ENCODE results near the gene CHAD.

The CHAD gene

GRCh38 chr17:50432125-50432762 is 36.4 kb downstream of the CHAD start:
- H3K9me2 ChIP-seq (replicated peaks; ENCODE audit: control insufficient read depth, low read length): no peaks in the 10 kb centered on the region
- no peaks in the 10 kb centered on the region for H4K20me1 ChIP-seq (ENCODE audit: control insufficient read depth, insufficient read depth, low read depth, low read length)
- no peak overlapping the region for H3K4me2 ChIP-seq (ENCODE audit: low read length)
- H3K79me2 ChIP-seq (ENCODE audit: control insufficient read depth, low read length): no peaks in the 10 kb centered on the region
- H3F3A ChIP-seq (ENCODE audit: control insufficient read depth, insufficient read depth): no peaks in the 10 kb centered on the region
- H3K4me3 ChIP-seq (ENCODE audit: low read length): no peak overlapping the region
- no peaks in the 10 kb centered on the region for H3K9me3 ChIP-seq (ENCODE audit: control insufficient read depth, insufficient read depth, low read length)
- H3K27ac ChIP-seq (ENCODE audit: low read depth, low read length): no peak overlapping the region
- no peaks in the 10 kb centered on the region for H3K27me3 ChIP-seq (ENCODE audit: control insufficient read depth, low read length)
- no peaks in the 10 kb centered on the region for H3K36me3 ChIP-seq (ENCODE audit: control insufficient read depth, low read length)
- TF ChIP-seq EZH2phosphoT487 (IDR thresholded peaks at IDR 0.05; ENCODE audit: borderline replicate concordance, low read length) (no peak), CTCF (IDR thresholded peaks at IDR 0.05; ENCODE audit: low read depth, low read length, poor library complexity, severe bottlenecking) (no peak)
- H3K4me1 ChIP-seq (ENCODE audit: control insufficient read depth, low read length): peaks cover 7% of the 10 kb centered on the region

GRCh38 chr17:50430821-50431618 is 37.7 kb downstream of the CHAD start:
- H3K79me2 ChIP-seq (ENCODE audit: control insufficient read depth, low read length): peaks cover 6% of the 10 kb centered on the region
- H4K20me1 ChIP-seq (ENCODE audit: control insufficient read depth, insufficient read depth, low read depth, low read length): no peaks in the 10 kb centered on the region
- peaks cover 5% of the 10 kb centered on the region; the same call in 1 of the 2 replicates for H3F3A ChIP-seq (ENCODE audit: control insufficient read depth, insufficient read depth)
- H3K4me1 ChIP-seq (ENCODE audit: control insufficient read depth, low read length): peaks cover 15% of the 10 kb centered on the region
- TF ChIP-seq EZH2phosphoT487 (IDR thresholded peaks at IDR 0.05; ENCODE audit: borderline replicate concordance, low read length) (no peak), CTCF (IDR thresholded peaks at IDR 0.05; ENCODE audit: low read depth, low read length, poor library complexity, severe bottlenecking) (no peak)
- H3K27ac ChIP-seq (ENCODE audit: low read depth, low read length): no peak overlapping the region
- H3K9me2 ChIP-seq (replicated peaks; ENCODE audit: control insufficient read depth, low read length): no peaks in the 10 kb centered on the region
- no peaks in the 10 kb centered on the region for H3K27me3 ChIP-seq (ENCODE audit: control insufficient read depth, low read length)
- no peaks in the 10 kb centered on the region for H3K9me3 ChIP-seq (ENCODE audit: control insufficient read depth, insufficient read depth, low read length)
- H3K4me2 ChIP-seq (ENCODE audit: low read length): no peak overlapping the region
- no peak overlapping the region for H3K4me3 ChIP-seq (ENCODE audit: low read length)
- H3K36me3 ChIP-seq (ENCODE audit: control insufficient read depth, low read length): no peaks in the 10 kb centered on the region

GRCh38 chr17:50429793-50430192 is 38.9 kb downstream of the CHAD start:
- TF ChIP-seq CTCF (IDR thresholded peaks at IDR 0.05; ENCODE audit: low read depth, low read length, poor library complexity, severe bottlenecking) (no peak), EZH2phosphoT487 (IDR thresholded peaks at IDR 0.05; ENCODE audit: borderline replicate concordance, low read length) (no peak)
- Histone ChIP-seq H4K20me1 (ENCODE audit: control insufficient read depth, insufficient read depth, low read depth, low read length) (no peaks in the 10 kb centered on the region), H3K79me2 (ENCODE audit: control insufficient read depth, low read length) (peaks cover 6% of the 10 kb centered on the region), H3K27ac (ENCODE audit: low read depth, low read length) (no peak overlapping the region), H3K9me3 (ENCODE audit: control insufficient read depth, insufficient read depth, low read length) (no peaks in the 10 kb centered on the region), H3K27me3 (ENCODE audit: control insufficient read depth, low read length) (no peaks in the 10 kb centered on the region), H3K9me2 (replicated peaks; ENCODE audit: control insufficient read depth, low read length) (no peaks in the 10 kb centered on the region), H3K4me2 (ENCODE audit: low read length) (no peak overlapping the region), H3K4me1 (ENCODE audit: control insufficient read depth, low read length) (peaks cover 24% of the 10 kb centered on the region), H3K36me3 (ENCODE audit: control insufficient read depth, low read length) (no peaks in the 10 kb centered on the region), H3F3A (ENCODE audit: control insufficient read depth, insufficient read depth) (peaks cover 5% of the 10 kb centered on the region; the same call in 1 of the 2 replicates), H3K4me3 (ENCODE audit: low read length) (no peak overlapping the region)

All from DOHH2 (cell line).